ENCODE measurements around the gene UNC93B1.

Gene UNC93B1

DNA sequence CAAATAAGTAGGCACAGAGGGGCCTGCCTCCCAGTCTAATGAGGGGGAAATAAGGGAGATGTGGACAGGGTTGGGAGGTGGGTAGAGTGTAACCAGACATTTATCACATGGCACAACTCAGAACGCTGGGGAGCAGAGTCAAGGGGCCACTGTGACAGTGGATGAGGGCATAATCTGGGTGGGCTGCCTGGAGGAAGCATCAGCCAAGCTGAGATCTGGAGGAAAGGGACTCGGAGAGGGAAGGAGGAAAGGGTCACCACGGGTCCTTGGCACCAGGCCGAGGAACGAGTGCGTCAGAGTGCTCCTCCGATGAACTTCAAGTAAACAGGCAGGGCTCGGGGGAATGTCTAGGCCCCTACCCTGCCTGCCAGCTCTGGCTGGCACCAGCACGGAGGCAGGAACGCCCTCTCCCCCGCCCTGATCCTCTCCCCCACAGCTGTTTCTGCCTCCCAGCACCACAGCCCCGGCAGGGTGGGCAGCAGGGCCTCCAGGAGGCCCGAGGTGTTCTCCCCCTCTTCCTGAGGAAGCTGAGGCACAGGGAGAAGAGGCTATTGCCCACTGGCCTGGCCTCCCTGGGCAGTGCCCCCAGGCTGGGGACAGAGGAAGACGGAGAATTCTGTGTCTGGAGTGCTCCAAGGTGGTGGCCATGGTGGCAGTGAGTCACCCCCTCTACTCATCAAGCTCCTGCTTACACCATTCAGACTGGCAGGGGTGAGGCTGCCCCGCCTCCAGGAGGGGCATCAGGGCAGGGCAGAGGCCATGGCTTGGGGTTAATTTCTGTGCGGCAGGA, 10.5 kb upstream of the UNC93B1 start:
- TF ChIP-seq, protein P1, sequence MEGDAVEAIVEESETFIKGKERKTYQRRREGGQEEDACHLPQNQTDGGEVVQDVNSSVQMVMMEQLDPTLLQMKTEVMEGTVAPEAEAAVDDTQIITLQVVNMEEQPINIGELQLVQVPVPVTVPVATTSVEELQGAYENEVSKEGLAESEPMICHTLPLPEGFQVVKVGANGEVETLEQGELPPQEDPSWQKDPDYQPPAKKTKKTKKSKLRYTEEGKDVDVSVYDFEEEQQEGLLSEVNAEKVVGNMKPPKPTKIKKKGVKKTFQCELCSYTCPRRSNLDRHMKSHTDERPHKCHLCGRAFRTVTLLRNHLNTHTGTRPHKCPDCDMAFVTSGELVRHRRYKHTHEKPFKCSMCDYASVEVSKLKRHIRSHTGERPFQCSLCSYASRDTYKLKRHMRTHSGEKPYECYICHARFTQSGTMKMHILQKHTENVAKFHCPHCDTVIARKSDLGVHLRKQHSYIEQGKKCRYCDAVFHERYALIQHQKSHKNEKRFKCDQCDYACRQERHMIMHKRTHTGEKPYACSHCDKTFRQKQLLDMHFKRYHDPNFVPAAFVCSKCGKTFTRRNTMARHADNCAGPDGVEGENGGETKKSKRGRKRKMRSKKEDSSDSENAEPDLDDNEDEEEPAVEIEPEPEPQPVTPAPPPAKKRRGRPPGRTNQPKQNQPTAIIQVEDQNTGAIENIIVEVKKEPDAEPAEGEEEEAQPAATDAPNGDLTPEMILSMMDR (conservative IDR thresholded peaks at IDR 0.05; ENCODE audit: low read length) = no peak
- peak overlapping the region; percentile 7; the same call in 1 of the 2 replicates for H3K4me3 ChIP-seq (ENCODE audit: low read length)
- DNase-seq (ENCODE audit: low read depth) = peak; percentile 75

DNA sequence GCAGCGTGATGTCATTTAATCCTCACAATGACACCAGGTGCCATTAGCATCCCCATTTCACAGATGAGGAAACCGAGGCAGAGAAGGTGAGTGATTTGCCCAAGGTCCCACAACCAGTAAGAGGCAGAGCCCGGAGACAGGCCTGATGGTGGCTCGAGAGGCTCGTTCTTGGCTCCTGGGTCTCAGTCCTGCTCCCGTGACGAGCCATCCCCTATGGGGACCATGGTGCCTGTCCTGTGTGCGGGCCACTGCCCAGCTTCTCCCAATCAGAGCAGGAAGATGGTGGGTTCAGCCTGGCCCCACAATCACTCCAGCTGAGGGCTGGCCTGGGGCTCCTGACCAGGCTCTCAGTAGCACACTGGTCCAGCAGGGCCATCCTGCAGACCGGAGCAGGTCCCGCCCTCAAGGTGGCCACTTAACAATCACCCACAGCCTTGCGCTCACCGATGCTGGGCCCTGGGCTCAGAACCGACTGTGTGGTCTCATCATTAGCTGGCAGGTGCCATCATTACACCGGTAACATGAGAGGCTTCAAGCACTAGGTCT, 9.8 kb upstream of the UNC93B1 start:
- no peak for DNase-seq (ENCODE audit: low read depth)
- TF ChIP-seq, protein P1 (conservative IDR thresholded peaks at IDR 0.05; ENCODE audit: low read length) = no peak
- H3K4me3 ChIP-seq (ENCODE audit: low read length) = no peak overlapping the region

DNA sequence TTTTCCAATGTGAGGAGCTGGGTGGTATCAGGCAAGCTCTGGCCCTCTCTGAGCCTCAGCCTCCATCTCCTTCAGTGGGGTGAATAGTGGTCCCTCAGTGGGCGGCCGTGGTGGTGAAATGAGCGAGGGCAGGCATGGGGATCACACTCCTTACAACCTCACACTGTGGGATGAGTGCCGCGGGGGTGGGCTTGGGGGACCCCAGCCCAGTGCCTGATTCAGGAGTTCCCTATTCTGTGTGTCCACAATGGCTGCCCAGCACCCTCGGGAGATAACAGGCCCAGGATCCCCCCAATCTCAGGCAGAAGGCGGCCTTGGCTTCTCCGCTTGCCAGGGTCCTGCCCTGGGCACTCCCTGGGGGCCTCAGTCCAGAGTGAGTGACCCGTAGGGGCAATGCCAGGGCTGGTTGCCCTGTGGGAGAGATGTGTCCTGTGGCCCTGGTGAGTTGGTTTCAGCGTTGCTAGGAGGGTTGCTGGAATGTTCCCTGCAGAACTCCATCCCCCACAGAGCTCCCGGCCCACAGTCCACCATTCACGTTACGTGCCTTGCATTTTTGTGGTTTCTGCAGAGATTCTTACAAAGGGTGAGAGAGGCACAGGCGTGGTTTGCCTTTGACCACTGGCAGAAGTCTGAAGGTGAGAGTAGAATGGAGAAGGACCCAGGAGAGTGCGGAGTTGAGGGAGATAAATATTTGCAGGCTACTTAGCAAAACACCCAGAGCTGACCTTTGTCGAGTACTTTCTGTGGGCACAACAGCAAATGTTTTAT, 9.1 kb upstream of the UNC93B1 start:
- TF ChIP-seq, protein P1 (conservative IDR thresholded peaks at IDR 0.05; ENCODE audit: low read length) = no peak
- no peak overlapping the region for H3K4me3 ChIP-seq (ENCODE audit: low read length)
- peak; percentile 98 for DNase-seq (ENCODE audit: low read depth)

DNA sequence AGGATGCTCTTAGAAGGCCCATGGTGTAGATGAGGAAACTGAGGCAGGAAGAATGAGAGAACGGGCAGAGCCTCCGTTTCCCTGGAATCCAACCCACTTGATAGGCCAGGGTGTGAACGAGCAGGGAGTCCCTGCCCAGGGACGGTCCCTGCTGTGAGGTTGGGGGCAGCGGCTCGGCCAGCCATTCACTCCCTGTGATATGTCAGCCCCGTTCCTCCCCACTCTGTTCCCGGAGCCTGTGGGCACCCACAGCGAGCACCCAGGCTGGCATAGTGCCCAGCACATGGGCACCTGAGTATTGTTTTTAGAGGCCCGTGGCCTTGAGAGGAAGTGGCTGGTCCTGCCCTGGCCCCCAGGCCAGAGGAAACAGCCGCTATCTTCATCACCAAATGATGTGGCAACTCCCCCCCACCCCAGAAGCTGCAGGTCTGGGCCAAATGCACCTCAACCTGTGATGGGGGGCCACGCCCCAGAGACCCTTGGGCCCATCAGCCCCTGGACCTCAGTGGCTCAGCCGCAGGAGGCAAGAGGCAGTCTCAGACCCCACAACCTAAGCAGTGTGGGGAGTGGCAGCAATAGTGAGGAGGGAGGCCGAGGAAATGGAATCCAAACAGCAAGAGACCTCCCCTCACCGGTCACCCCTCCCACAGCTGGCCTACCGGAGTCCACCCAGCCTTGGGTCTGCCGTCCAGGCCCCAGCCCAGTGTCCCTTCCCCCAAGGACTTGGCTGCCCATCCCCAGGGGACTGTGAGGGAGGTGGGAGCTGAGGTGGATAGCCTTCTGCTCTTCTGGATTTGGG, 8.3 kb upstream of the UNC93B1 start:
- no peak for DNase-seq (ENCODE audit: low read depth)
- H3K4me3 ChIP-seq (ENCODE audit: low read length) = no peak overlapping the region
- TF ChIP-seq, protein P1 (conservative IDR thresholded peaks at IDR 0.05; ENCODE audit: low read length) = no peak

DNA sequence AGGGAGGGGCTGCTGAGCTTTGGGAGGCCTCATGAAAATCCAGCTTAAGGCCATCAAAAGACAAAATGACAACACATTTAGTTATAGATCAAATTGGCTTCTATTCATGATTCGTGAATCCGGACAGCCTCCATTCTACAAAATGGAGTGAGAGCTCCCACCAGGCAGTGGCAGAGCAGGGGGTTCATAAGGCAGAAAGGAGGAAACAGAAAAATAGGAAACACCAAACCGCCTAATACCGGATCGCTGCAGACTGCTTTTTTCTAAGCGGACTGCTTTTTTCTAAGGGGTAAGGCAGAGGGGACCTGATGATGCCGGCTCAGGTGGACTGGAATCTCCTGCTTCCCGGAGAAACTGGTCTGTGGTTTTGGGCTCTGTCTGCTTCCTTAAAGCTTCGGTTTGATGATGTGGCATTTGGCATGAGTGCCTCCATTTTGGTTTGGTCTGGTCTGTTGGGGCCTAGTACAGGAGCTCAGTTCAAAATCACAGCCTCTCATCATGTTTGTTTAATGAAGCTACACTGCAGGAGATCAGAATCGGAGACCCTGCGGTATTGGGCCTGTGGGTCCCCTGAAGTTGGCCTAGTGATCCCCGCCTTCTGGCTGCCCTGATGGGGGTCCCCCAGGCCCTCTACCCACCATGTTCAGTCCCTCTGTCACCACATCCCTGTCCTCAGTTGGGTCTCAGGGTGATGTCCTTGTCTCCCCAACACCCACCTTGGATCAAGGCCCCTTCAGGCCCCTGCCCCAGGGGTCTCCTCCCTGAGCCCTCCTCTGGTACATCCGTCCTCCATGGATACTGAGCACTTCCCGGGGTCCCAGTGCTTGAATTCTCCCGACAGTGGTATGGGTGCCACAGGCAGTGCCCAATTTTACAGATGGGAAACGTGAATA, 7.4 kb upstream of the UNC93B1 start:
- H3K4me3 ChIP-seq (ENCODE audit: low read length) = peak overlapping the region; percentile 79
- no peak for DNase-seq (ENCODE audit: low read depth)
- TF ChIP-seq, protein P1 (conservative IDR thresholded peaks at IDR 0.05; ENCODE audit: low read length) = no peak
